HCT116 (cell line): ENCODE results near the gene FRY. TPM values are rescaled to one million over a fixed set of nuclear protein-coding genes. Genes with fewer than 3 reads are reported as not detected.

Experiments
- ATAC-seq: fragments of 200-7000 bp; cut with Tn5 transposase; 2 replicates; pipeline ENCODE4 v1.9.1; 2020; ENCODE audit warnings: mild to moderate bottlenecking, moderate library complexity
- BruUV-seq: library from RNA; stranded (reverse); fragments of 400-500 nt; replicated peaks from 2 replicates; lab custom pipeline; 2021; lab: Mats Ljungman, UMichigan
- CTCF ChIA-PET: fragments of 300-600 bp; sonication (Branson Sonifier 250); formaldehyde crosslinking; loops from one replicate; lab custom pipeline; 2021; ENCODE audit warnings: antibody characterized with exemption; lab: Charles Lee
- POLR2A ChIA-PET: fragments of 300-600, 350-600 bp; sonication (Branson Sonifier 250); formaldehyde crosslinking; loops from one replicate; lab custom pipeline; 2021; ENCODE audit warnings: antibody characterized with exemption; lab: Charles Lee
- RAD21 ChIA-PET, 2 experiments: fragments of 300-600 bp; sonication (Branson Sonifier 250); formaldehyde crosslinking; loops; one replicate each; lab custom pipeline; 2023; ENCODE audit warnings: low total read pairs in 2 of 2; ENCODE audit not compliant: uncharacterized antibody in 2 of 2, unreplicated experiment in 2 of 2, low non-redundant PET in 1 of 2; lab: Charles Lee
- DNase-seq: peaks from one replicate; pipeline ENCODE4 v3.0.0-alpha.2; 2010; ENCODE audit warnings: low read depth, low spot score
- H2AFZ ChIP-seq: fragments of 200-600 bp; shearing (Covaris generic), sonication (generic); 2 replicates; pipeline ENCODE4 v1.6.1; 2017; ENCODE audit warnings: low read depth, mixed run types, mixed read lengths, antibody characterized with exemption, low read length; ENCODE audit not compliant: poor library complexity, severe bottlenecking
- H3K27ac ChIP-seq: 2 replicates; pipeline ENCODE4 v1.5.1; 2012; ENCODE audit warnings: low read depth, low read length
- H3K27me3 ChIP-seq: fragments of 200-600 bp; sonication (generic); 2 replicates; pipeline ENCODE4 v1.6.1; 2016; ENCODE audit warnings: mixed run types, low read length, mixed read lengths; ENCODE audit not compliant: insufficient read depth
- H3K36me3 ChIP-seq, 2 experiments: fragments of 200-500 bp in 1 of 2; fragments of 200-600 bp in 1 of 2; sonication (Bioruptor generic) in 1 of 2; sonication (generic) in 1 of 2; 2 replicates each; pipeline versions ENCODE4 v1.5.1 to v1.6.1; 2014 to 2016; ENCODE audit warnings: low read length in 2 of 2, inconsistent platforms in 1 of 2, mixed read lengths in 1 of 2, mixed run types in 1 of 2; ENCODE audit not compliant: insufficient read depth in 2 of 2, control insufficient read depth in 1 of 2
- H3K4me1 ChIP-seq, 2 experiments: fragments of 200-600 bp in 1 of 2; sonication (generic) in 1 of 2; 2 replicates each; pipeline versions ENCODE4 v1.5.1 to v1.6.1; 2012 to 2017; ENCODE audit warnings: low read length in 2 of 2, inconsistent platforms in 1 of 2, mild to moderate bottlenecking in 1 of 2, mixed read lengths in 1 of 2, mixed run types in 1 of 2, moderate library complexity in 1 of 2; ENCODE audit not compliant: insufficient read depth in 2 of 2, control insufficient read depth in 1 of 2
- H3K4me2 ChIP-seq: fragments of 200-600 bp; sonication (generic); 2 replicates; pipeline ENCODE4 v1.6.1; 2017; ENCODE audit warnings: mixed run types, low read length, mixed read lengths
- H3K4me3 ChIP-seq, 2 experiments: fragments of 200-600 bp in 1 of 2; sonication (generic) in 1 of 2; replicated peaks in 1 of 2; 2 replicates each; pipeline ENCODE4 v1.5.1; 2011 to 2016; ENCODE audit warnings: low read length in 2 of 2, control low read depth in 1 of 2, low read depth in 1 of 2, mild to moderate bottlenecking in 1 of 2, mixed read lengths in 1 of 2, mixed run types in 1 of 2
- H3K79me2 ChIP-seq: fragments of 200-600 bp; sonication (generic); 2 replicates; pipeline ENCODE4 v1.6.1; 2017; ENCODE audit warnings: mild to moderate bottlenecking, mixed run types, low read length, moderate library complexity, mixed read lengths; ENCODE audit not compliant: insufficient read depth
- H3K9ac ChIP-seq: fragments of 200-600 bp; sonication (generic); 2 replicates; pipeline ENCODE4 v1.6.1; 2016; ENCODE audit warnings: low read length, mixed read lengths
- H3K9me2 ChIP-seq: fragments of 200-600 bp; sonication (generic), shearing (Covaris generic); 2 replicates; pipeline ENCODE4 v1.6.1; 2017; ENCODE audit warnings: mixed run types, mild to moderate bottlenecking, moderate library complexity; ENCODE audit not compliant: insufficient read depth
- H3K9me3 ChIP-seq, 2 experiments: fragments of 200-500 bp in 1 of 2; fragments of 200-600 bp in 1 of 2; sonication (Bioruptor generic) in 1 of 2; sonication (generic) in 1 of 2; 2 replicates each; pipeline ENCODE4 v1.6.1; 2014 to 2017; ENCODE audit warnings: low read length in 2 of 2, mixed read lengths in 2 of 2, inconsistent platforms in 1 of 2, low read depth in 1 of 2, mild to moderate bottlenecking in 1 of 2, mixed run types in 1 of 2, moderate library complexity in 1 of 2; ENCODE audit not compliant: control insufficient read depth in 1 of 2, insufficient read depth in 1 of 2
- H4K20me1 ChIP-seq: fragments of 200-600 bp; sonication (generic), shearing (Covaris generic); 2 replicates; pipeline ENCODE4 v1.6.1; 2017; ENCODE audit warnings: mixed run types, mild to moderate bottlenecking, moderate library complexity; ENCODE audit not compliant: insufficient read depth
- EGR1 ChIP-seq: IDR thresholded peaks from 2 replicates; pipeline ENCODE4 v1.6.1; 2012; ENCODE audit warnings: low read depth
- ELF1 ChIP-seq: IDR thresholded peaks from 2 replicates; pipeline ENCODE4 v1.6.1; 2012; ENCODE audit warnings: low read depth, borderline replicate concordance
- EZH2 ChIP-seq: fragments of 200-600 bp; sonication (generic); IDR thresholded peaks from 2 replicates; pipeline ENCODE4 v1.6.1; 2017; ENCODE audit warnings: antibody characterized with exemption, mixed run types
- JUND ChIP-seq: IDR thresholded peaks from 2 replicates; pipeline ENCODE4 v1.6.1; 2012
- RAD21 ChIP-seq: IDR thresholded peaks from 2 replicates; pipeline ENCODE4 v1.6.1; 2012; ENCODE audit warnings: low read depth, mild to moderate bottlenecking
- SRF ChIP-seq: IDR thresholded peaks from 2 replicates; pipeline ENCODE4 v1.6.1; 2012; ENCODE audit warnings: low read depth
- intact Hi-C: fragments of 100-400 bp; cut with micrococcal nuclease; formaldehyde crosslinking; loops from 2 replicates; pipeline ENCODE4 v1.10.0; 2022
- total RNA-seq: library from RNA; stranded (reverse); gene quantifications from one replicate; pipeline ENCODE4 v1.2.1, GENCODE V29; 2021; ENCODE audit not compliant: unreplicated experiment
- TF ChIP-seq, protein P1 (sequence below): IDR thresholded peaks from 2 replicates; pipeline ENCODE4 v1.6.1; 2012; ENCODE audit warnings: low read depth
- TF ChIP-seq, protein P2 (sequence below): IDR thresholded peaks from 2 replicates; pipeline ENCODE4 v1.6.1; 2011; ENCODE audit warnings: mild to moderate bottlenecking, low read length, moderate library complexity; ENCODE audit not compliant: insufficient replicate concordance; ENCODE audit errors: extremely low read depth
- TF ChIP-seq, protein P3 (sequence below), 3 experiments: fragments of 200-600 bp in 1 of 3; sonication (generic) in 1 of 3; IDR thresholded peaks in 2 of 3; conservative IDR thresholded peaks in 1 of 3; 2 replicates each; pipeline ENCODE4 v1.5.1; 2012 to 2017; ENCODE audit warnings: low read depth in 2 of 3, low read length in 2 of 3, antibody characterized with exemption in 1 of 3, borderline replicate concordance in 1 of 3, control low read depth in 1 of 3, mild to moderate bottlenecking in 1 of 3, mixed read lengths in 1 of 3, mixed run types in 1 of 3, moderate library complexity in 1 of 3; ENCODE audit not compliant: insufficient read depth in 1 of 3

The FRY gene
- total RNA-seq, 1 experiment from 2014 or later, result 1.4 TPM

DNA sequence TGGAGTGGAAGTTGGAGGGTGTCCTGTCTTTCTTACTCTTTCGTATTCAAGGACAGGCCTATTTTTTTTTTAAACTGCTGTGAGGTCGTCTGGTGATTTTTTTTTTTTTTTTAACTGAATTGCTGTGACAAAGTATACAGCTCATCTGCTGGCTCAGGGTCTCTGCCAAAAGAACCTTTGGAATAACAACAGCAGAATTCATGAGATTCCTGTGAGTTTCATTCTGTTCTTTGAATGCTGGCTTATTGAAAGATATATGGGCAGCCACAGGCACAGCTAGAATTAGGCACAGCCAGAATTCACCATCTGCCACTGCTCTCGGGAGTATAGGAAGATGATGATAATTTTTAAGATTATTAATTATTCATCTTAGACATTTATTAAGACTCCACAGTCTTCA lies 21.4 kb upstream of the FRY start:
- H3K4me1 ChIP-seq, result no peaks in the 10 kb centered on the region
- BruUV-seq, result no TSS peak
- intact Hi-C loops, result no loop called here
- DNase-seq (no peak), ATAC-seq (no peak)
- H3K27ac ChIP-seq, result no peak overlapping the region
- no peaks in the 10 kb centered on the region for H3K9me2 ChIP-seq
- no peak overlapping the region for H3K9ac ChIP-seq
- no peak overlapping the region for H3K4me3 ChIP-seq
- TF ChIP-seq, protein P1, sequence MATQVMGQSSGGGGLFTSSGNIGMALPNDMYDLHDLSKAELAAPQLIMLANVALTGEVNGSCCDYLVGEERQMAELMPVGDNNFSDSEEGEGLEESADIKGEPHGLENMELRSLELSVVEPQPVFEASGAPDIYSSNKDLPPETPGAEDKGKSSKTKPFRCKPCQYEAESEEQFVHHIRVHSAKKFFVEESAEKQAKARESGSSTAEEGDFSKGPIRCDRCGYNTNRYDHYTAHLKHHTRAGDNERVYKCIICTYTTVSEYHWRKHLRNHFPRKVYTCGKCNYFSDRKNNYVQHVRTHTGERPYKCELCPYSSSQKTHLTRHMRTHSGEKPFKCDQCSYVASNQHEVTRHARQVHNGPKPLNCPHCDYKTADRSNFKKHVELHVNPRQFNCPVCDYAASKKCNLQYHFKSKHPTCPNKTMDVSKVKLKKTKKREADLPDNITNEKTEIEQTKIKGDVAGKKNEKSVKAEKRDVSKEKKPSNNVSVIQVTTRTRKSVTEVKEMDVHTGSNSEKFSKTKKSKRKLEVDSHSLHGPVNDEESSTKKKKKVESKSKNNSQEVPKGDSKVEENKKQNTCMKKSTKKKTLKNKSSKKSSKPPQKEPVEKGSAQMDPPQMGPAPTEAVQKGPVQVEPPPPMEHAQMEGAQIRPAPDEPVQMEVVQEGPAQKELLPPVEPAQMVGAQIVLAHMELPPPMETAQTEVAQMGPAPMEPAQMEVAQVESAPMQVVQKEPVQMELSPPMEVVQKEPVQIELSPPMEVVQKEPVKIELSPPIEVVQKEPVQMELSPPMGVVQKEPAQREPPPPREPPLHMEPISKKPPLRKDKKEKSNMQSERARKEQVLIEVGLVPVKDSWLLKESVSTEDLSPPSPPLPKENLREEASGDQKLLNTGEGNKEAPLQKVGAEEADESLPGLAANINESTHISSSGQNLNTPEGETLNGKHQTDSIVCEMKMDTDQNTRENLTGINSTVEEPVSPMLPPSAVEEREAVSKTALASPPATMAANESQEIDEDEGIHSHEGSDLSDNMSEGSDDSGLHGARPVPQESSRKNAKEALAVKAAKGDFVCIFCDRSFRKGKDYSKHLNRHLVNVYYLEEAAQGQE, result no peak
- TF ChIP-seq JUND, result no peak
- TF ChIP-seq EZH2, result no peak
- TF ChIP-seq RAD21, result no peak
- TF ChIP-seq, protein P2, sequence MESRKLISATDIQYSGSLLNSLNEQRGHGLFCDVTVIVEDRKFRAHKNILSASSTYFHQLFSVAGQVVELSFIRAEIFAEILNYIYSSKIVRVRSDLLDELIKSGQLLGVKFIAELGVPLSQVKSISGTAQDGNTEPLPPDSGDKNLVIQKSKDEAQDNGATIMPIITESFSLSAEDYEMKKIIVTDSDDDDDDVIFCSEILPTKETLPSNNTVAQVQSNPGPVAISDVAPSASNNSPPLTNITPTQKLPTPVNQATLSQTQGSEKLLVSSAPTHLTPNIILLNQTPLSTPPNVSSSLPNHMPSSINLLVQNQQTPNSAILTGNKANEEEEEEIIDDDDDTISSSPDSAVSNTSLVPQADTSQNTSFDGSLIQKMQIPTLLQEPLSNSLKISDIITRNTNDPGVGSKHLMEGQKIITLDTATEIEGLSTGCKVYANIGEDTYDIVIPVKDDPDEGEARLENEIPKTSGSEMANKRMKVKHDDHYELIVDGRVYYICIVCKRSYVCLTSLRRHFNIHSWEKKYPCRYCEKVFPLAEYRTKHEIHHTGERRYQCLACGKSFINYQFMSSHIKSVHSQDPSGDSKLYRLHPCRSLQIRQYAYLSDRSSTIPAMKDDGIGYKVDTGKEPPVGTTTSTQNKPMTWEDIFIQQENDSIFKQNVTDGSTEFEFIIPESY, result no peak
- no peak for TF ChIP-seq ELF1
- TF ChIP-seq EGR1, result no peak
- TF ChIP-seq, protein P3, sequence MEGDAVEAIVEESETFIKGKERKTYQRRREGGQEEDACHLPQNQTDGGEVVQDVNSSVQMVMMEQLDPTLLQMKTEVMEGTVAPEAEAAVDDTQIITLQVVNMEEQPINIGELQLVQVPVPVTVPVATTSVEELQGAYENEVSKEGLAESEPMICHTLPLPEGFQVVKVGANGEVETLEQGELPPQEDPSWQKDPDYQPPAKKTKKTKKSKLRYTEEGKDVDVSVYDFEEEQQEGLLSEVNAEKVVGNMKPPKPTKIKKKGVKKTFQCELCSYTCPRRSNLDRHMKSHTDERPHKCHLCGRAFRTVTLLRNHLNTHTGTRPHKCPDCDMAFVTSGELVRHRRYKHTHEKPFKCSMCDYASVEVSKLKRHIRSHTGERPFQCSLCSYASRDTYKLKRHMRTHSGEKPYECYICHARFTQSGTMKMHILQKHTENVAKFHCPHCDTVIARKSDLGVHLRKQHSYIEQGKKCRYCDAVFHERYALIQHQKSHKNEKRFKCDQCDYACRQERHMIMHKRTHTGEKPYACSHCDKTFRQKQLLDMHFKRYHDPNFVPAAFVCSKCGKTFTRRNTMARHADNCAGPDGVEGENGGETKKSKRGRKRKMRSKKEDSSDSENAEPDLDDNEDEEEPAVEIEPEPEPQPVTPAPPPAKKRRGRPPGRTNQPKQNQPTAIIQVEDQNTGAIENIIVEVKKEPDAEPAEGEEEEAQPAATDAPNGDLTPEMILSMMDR (IDR thresholded peaks at IDR 0.05 in 2 of 3, conservative IDR thresholded peaks at IDR 0.05 in 1 of 3; ENCODE audit: borderline replicate concordance in 1 of 3, insufficient read depth in 1 of 3, low read depth in 2 of 3, low read length in 2 of 3), result no peak
- TF ChIP-seq SRF, result no peak
- H3K36me3 ChIP-seq, result no peaks in the 10 kb centered on the region
- no peaks in the 10 kb centered on the region for H3K9me3 ChIP-seq
- H4K20me1 ChIP-seq, result no peaks in the 10 kb centered on the region
- H3K27me3 ChIP-seq, result no peaks in the 10 kb centered on the region
- no peak overlapping the region for H2AFZ ChIP-seq
- ChIA-PET POLR2A (no interaction called here), RAD21 (no interaction called here), CTCF (interaction anchor here (0.8 to 1.7 kb wide), 3 partner anchors 9 to 10 kb away, joined by 3 to 5 read pairs (median 3); no protein-coding TSS in a partner anchor)
- H3K4me2 ChIP-seq, result no peak overlapping the region
- H3K79me2 ChIP-seq, result no peaks in the 10 kb centered on the region
